ENCODE measurements around the gene ACTA1. TPM values are rescaled to one million over a fixed set of nuclear protein-coding genes. Genes with fewer than 3 reads are reported as not detected.
"Not testable (repeated sequence)": the region's sequence is repeated elsewhere in the genome, so short reads cannot be mapped to it uniquely, and the experiment has no call there.

Gene ACTA1
- total RNA-seq, 1 donor from 2014 or later = not detected

DNA sequence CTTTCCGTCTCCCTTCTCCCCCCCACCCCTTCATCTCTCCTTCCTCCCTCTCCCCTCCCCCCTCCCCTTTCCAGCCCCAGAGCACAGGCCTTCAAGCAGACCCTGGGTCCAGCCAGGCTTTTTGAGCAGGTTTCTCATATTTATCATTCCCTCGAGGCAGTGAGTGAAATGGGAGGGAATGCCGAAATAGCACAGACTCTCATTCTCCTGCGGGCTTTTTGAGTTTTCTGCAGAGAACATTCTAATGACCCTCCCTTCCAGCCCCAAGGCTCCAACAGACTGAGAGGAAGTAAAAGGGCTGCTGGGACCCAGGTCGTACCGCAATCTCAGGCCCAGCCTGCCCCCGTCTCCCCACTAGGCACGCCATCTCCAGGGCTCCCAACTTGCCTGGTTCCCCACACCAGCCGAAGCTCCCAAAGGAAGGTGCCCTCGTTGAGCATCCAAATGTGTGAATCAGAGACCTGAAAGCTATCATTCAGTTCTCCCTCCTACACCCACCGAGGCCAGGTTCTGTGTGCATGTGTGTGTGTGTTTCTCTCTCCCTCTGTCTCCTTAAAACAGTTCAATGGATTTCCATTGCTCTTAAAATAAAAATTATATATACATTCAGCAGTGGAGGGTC, 22.3 kb downstream of the ACTA1 start:
- no peak for DNase-seq (ENCODE audit: low spot score)
- Mint-ChIP-seq H3K9me3 (no peaks in the 10 kb centered on the region), H3K27ac (no peak overlapping the region), H3K4me1 (ENCODE audit: low read depth) (peaks cover 14% of the 10 kb centered on the region), H3K36me3 (ENCODE audit: low read depth) (no peaks in the 10 kb centered on the region), H3K4me3 (ENCODE audit: low read depth) (no peak overlapping the region), H3K27me3 (ENCODE audit: low read depth) (peaks cover 42% of the 10 kb centered on the region)
- intact Hi-C loops (cut with micrococcal nuclease) = no loop called here

DNA sequence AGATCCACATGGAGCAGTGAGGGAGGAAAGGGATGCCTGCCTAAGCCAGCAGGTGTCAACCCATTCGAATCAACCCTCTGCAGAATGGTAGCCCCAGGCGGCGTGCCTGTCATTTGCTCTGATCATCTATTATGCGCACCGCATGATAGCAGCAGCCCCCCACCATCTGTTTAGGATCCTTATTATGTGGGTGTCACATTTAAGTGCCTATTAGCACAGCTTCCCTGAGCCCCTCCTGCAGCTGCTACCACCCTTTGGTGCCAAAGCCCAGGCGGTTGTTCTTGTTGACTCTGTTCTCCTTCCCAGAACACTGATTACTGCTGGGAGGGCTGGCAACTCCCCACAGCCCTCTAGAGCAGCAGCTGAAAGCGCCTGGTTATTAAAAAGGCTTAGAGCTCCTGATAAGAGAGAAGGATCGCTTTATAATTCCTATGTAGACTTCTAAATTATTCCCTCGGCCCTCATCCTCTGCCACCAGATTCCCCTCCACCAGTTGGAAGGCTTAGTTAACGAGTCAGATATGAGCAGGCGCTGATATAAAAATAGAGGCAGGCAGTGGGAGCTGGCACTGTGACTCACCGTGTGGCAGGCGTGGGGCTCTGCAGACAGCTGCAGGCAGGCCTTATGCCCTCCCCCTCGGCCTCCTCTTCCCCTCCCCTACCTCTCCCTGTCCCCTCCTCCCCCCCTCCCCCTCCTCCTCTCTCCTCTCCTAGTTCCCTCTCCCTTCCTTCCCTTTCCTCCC, 23.0 kb downstream of the ACTA1 start:
- H3K36me3 Mint-ChIP-seq (ENCODE audit: low read depth) = no peaks in the 10 kb centered on the region
- H3K9me3 Mint-ChIP-seq = no peaks in the 10 kb centered on the region
- H3K27me3 Mint-ChIP-seq (ENCODE audit: low read depth) = peaks cover 43% of the 10 kb centered on the region
- intact Hi-C loops (cut with micrococcal nuclease) = no loop called here
- DNase-seq (ENCODE audit: low spot score) = no peak
- H3K27ac Mint-ChIP-seq = no peak overlapping the region
- no peak overlapping the region for H3K4me3 Mint-ChIP-seq (ENCODE audit: low read depth)
- peaks cover 14% of the 10 kb centered on the region for H3K4me1 Mint-ChIP-seq (ENCODE audit: low read depth)

DNA sequence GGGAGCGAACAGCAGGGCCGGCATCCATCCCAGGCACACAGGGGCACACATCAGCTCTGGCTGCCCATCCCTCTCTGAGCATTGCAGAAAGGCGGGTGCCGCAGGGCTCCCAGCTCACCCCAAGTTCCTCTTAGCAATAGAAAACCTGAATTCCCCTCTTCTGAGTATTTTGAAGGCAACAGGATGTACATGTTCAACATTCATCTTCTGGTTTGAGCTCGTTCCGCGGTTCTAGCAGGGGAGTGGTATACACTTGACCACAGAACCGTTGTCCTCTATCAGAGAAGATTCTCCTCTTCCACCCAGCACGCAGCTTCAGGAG, 23.6 kb downstream of the ACTA1 start:
- H3K4me3 Mint-ChIP-seq (ENCODE audit: low read depth) = no peak overlapping the region
- no peaks in the 10 kb centered on the region for H3K36me3 Mint-ChIP-seq (ENCODE audit: low read depth)
- no peak overlapping the region for H3K27ac Mint-ChIP-seq
- intact Hi-C loops (cut with micrococcal nuclease) = no loop called here
- H3K9me3 Mint-ChIP-seq = no peaks in the 10 kb centered on the region
- peaks cover 48% of the 10 kb centered on the region for H3K27me3 Mint-ChIP-seq (ENCODE audit: low read depth)
- DNase-seq (ENCODE audit: low spot score) = no peak
- H3K4me1 Mint-ChIP-seq (ENCODE audit: low read depth) = peaks cover 14% of the 10 kb centered on the region

DNA sequence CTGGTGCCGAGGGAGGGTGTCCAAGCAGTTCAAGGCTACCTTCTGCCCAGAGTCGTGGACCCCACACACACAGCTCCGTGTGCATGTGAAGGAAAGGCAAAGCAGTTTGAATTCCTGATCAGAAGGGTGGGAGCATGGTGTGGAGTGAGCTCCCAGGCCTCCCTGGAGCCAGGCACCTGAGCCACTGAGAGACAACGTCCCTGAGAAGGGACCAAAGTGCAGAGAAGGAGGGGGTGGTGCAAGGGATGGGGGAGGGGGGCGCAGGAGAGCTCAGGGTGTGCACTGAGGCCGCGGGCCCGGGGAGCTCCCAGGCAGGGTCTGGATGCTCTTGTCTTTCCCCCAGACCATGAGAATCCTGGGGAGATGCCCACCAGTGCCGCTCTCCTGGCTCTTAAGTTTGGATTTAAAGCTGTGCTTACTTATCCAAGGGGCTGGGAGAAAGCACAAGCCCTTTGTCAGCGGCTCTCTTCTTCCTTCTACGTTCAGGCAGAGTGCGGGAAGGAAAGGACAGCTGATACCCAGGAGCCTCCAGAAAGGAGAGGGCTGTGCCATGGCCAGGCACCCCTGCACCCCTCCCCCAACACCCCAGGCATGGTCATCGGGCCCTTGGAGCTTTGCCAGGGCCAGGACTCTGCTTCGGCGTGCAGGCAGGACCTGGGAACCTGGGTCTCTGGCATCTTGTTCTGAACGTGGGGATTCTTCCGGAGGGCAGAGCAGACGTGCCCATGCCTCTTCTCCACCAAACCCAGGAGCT, 24.1 kb downstream of the ACTA1 start:
- peaks cover 14% of the 10 kb centered on the region for H3K4me1 Mint-ChIP-seq (ENCODE audit: low read depth)
- DNase-seq (ENCODE audit: low spot score) = no peak
- H3K4me3 Mint-ChIP-seq (ENCODE audit: low read depth) = no peak overlapping the region
- H3K9me3 Mint-ChIP-seq = no peaks in the 10 kb centered on the region
- no peaks in the 10 kb centered on the region for H3K36me3 Mint-ChIP-seq (ENCODE audit: low read depth)
- peaks cover 51% of the 10 kb centered on the region for H3K27me3 Mint-ChIP-seq (ENCODE audit: low read depth)
- no peak overlapping the region for H3K27ac Mint-ChIP-seq
- intact Hi-C loops (cut with micrococcal nuclease) = no loop called here

DNA sequence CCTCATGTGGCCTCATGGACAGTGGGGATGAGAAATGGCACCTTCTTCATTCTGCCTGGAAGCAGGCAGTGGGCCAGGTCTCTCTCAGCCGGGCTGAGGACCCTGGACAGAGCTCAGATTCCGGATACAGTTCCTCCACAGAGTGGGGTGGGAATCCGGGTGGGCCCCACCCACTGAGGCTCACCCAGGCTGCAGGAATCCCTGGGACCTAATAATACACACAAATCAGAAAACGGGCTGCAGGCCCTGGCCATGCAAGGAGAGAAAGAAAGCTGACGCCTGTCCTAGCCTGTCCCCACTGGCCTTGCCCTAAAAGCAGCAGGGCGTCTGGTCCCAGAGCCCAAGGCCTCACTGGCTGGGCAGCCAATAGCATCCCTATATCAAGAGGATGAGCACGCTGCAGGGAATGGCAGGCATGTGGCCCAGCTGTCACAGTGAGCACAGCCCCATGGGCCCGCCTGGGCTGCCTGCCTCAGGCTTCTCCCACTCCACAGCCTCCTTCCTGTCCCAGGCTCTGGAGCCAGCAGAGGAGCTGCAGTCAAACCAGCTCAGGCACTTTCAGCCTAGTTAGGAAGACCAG, 25.3 kb downstream of the ACTA1 start:
- intact Hi-C loops (cut with micrococcal nuclease) = no loop called here

DNA sequence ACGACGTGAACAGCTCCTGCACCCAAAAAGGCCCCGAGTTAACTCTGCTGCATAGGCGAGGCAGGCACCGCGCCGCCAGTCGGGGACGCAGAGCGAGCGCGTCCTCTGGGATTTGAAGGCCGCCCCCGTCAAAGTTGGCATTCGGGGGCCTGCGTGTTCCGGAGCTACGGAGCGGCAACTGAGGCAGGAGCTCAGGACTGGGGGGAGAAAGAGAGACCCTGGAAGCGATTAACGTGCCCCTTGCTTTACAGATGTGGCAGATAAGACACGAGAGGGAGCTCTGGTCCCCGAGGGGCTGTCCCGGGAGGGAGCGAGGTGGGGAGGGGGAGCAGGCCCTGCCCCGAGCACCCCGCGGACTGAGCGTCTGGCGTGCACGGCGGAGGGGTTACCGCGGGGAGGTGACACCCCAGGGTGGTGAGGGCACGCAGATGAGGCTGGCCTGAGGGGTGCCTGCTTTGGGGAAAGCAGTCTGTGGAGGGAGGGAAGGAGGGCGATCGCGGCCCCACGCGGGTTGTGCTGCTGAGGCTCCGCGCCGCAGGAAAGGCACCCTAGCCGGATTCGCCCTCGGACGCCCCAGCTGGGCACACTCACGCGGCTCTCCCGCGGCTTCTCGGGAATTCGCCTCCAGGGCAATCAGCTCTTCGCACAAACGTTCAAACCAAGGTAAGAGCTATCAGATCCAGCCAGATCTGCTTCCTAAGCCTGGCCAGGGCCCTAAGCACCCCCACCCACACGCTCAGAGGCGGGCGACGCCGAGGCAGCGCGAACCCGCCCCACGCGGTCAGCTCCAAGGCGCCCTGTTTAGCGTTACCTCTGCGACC, 26.5 kb downstream of the ACTA1 start:
- intact Hi-C loops (cut with micrococcal nuclease) = no loop called here
- Mint-ChIP-seq H3K4me1 (ENCODE audit: low read depth) (peaks cover 14% of the 10 kb centered on the region), H3K4me3 (ENCODE audit: low read depth) (no peak overlapping the region), H3K27ac (no peak overlapping the region), H3K9me3 (no peaks in the 10 kb centered on the region), H3K27me3 (ENCODE audit: low read depth) (peaks cover 60% of the 10 kb centered on the region), H3K36me3 (ENCODE audit: low read depth) (no peaks in the 10 kb centered on the region)
- DNase-seq (ENCODE audit: low spot score) = no peak

More for the DNA sequence above, 25.3 kb downstream of the ACTA1 start:
- Mint-ChIP-seq H3K27me3 (ENCODE audit: low read depth) (peaks cover 56% of the 10 kb centered on the region), H3K36me3 (ENCODE audit: low read depth) (no peaks in the 10 kb centered on the region), H3K4me1 (ENCODE audit: low read depth) (peaks cover 14% of the 10 kb centered on the region), H3K9me3 (no peaks in the 10 kb centered on the region), H3K4me3 (ENCODE audit: low read depth) (no peak overlapping the region), H3K27ac (no peak overlapping the region)
- no peak for DNase-seq (ENCODE audit: low spot score)

DNA sequence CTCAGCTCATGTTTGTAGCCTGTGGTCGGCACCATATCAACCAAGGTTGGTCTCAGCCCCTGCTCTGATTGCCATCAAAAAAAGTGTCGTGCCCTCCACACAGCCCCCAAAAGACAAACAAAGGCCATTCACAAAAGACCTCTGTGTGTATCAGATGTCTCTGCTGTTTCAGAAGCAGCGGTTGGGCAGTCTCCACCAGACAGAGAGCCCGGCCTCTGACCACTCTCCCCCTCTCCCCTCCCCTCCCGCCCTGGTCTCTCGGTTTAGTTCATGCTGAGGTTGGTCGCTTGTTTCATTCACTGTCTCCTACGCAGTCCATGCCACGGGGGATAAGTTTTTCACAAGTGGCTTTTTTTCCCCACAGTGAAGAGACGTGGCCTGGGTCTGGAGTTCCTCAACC, 27.1 kb downstream of the ACTA1 start:
- Mint-ChIP-seq H3K4me3 (ENCODE audit: low read depth) (no peak overlapping the region), H3K36me3 (ENCODE audit: low read depth) (no peaks in the 10 kb centered on the region), H3K4me1 (ENCODE audit: low read depth) (peaks cover 14% of the 10 kb centered on the region), H3K9me3 (no peaks in the 10 kb centered on the region), H3K27me3 (ENCODE audit: low read depth) (peaks cover 63% of the 10 kb centered on the region), H3K27ac (no peak overlapping the region)
- DNase-seq (ENCODE audit: low spot score) = no peak
- intact Hi-C loops (cut with micrococcal nuclease) = no loop called here

DNA sequence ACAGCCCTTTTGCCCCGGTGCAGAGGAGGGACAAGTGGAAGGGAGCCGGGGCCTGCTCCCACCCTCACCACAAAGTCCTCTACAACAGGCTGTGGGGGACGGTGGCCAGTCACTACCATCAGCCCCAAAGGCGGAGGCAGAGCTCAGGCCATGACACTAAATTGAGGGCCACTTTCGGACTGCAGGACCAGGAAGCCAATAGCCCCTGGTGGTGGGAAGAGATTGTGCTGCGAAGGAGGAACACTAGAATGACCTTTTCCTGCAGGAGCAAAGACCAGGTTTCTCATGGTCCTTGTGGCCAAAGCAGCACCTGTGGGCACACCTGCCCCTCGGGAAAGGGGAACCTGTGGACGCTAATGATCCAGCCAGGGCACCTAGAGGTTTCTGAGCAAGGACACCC, 30.3 kb downstream of the ACTA1 start:
- Mint-ChIP-seq H3K9me3 (no peaks in the 10 kb centered on the region), H3K27me3 (ENCODE audit: low read depth) (peaks cover 54% of the 10 kb centered on the region), H3K27ac (no peak overlapping the region), H3K4me1 (ENCODE audit: low read depth) (peaks cover 4% of the 10 kb centered on the region), H3K4me3 (ENCODE audit: low read depth) (no peak overlapping the region), H3K36me3 (ENCODE audit: low read depth) (no peaks in the 10 kb centered on the region)
- DNase-seq (ENCODE audit: low spot score) = no peak
- intact Hi-C loops (cut with micrococcal nuclease) = no loop called here

DNA sequence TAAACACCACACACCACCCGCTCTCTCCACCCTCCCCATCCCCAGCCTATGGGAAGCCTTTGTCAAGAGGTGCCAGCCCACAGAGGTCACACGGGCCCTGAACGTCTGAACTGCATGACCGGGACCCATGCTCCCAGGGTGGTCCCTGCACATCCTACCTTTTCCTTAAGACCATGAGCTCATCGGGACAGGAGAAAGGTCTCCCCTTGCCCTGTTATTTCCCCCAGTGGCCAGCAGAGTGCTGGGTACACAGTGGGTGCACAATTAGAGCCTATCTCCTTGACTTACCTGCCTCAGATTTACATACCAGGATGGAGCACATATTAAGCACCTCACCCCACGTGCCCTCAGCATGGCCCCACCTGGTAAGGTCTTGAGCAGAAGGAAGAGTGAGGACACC, 30.9 kb downstream of the ACTA1 start:
- DNase-seq (ENCODE audit: low spot score) = no peak
- H3K4me3 Mint-ChIP-seq (ENCODE audit: low read depth) = no peak overlapping the region
- H3K27me3 Mint-ChIP-seq (ENCODE audit: low read depth) = peaks cover 51% of the 10 kb centered on the region
- peaks cover 4% of the 10 kb centered on the region for H3K4me1 Mint-ChIP-seq (ENCODE audit: low read depth)
- no peaks in the 10 kb centered on the region for H3K36me3 Mint-ChIP-seq (ENCODE audit: low read depth)
- H3K27ac Mint-ChIP-seq = no peak overlapping the region
- intact Hi-C loops (cut with micrococcal nuclease) = no loop called here
- H3K9me3 Mint-ChIP-seq = no peaks in the 10 kb centered on the region

DNA sequence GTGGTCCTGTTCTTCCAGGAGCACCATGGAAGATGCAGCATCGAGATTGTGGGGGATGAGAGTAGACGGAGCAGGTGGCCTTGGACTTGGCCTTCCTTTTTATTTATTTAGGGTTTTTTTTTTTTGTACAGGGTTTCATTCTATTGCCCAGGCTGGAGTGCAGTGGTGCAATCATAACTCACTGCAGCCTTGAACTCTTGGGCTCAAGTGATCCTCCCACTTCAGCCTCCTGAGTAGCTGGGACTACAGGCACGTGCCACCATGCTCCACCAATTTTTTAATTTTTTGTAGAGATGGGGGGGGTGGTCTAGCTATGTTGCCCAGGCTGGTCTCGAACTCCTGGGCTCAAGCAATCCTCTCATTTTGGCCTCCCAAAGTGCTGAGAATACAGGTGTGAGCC, 31.6 kb downstream of the ACTA1 start:
- DNase-seq (ENCODE audit: low spot score); H3K4me3 Mint-ChIP-seq (ENCODE audit: low read depth); H3K4me1 Mint-ChIP-seq (ENCODE audit: low read depth); intact Hi-C loops (cut with micrococcal nuclease); H3K36me3 Mint-ChIP-seq (ENCODE audit: low read depth); H3K27ac Mint-ChIP-seq; H3K9me3 Mint-ChIP-seq: not testable (repeated sequence)
- peaks cover 49% of the 10 kb centered on the region for H3K27me3 Mint-ChIP-seq (ENCODE audit: low read depth)

DNA sequence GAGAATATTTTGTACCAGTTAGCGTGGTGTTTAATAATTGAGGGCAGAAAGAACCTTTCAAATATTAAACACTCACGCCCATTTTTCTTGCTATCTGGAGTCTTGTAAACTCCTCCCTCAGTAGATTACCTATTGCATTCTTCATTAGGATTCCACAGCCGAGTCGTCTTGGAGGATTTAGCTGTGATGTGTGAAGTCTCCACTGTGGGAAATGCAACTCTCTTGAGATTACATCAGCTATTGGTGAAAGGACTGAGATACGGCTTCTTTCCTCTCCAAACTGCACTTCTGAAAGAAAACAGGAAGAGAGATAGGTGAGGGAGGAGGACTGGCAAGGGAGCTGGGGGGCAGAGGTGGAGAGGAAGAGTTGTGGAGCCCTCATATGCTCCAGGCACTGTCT, 36.1 kb downstream of the ACTA1 start:
- Mint-ChIP-seq H3K4me1 (ENCODE audit: low read depth) (peaks cover 3% of the 10 kb centered on the region), H3K27me3 (ENCODE audit: low read depth) (peaks cover 41% of the 10 kb centered on the region), H3K27ac (no peak overlapping the region), H3K9me3 (no peaks in the 10 kb centered on the region), H3K4me3 (ENCODE audit: low read depth) (no peak overlapping the region), H3K36me3 (ENCODE audit: low read depth) (no peaks in the 10 kb centered on the region)
- intact Hi-C loops (cut with micrococcal nuclease) = no loop called here
- DNase-seq (ENCODE audit: low spot score) = no peak

DNA sequence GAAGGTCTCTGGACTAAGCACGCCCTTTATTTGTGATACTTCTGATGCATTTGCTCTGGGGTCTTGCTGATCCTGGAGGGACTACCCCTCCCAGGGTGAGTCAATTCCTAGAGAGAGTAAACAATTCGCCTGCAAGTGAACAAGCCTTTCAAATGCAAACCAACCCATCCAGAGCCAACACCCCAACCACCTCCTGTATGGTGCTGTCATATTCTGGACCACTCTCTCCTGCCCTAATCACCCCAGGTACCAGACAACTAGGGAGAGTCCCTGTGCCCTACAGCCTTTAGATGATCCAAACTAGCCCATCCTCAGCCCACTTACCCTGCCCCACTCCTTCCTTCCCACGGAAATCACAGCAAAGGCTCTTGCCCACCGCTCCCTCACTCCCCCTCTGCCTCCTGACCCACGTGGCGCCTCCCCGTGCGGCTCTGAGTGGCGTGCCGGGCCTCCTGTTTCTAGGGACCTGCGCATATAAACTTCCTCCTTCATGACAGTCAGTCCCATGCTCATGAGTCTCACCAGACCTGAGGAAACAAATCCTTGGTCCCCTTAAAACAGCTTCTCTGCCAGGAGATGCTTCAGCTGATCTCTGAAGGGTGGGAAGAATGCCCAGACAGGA, 37.2 kb downstream of the ACTA1 start:
- no peak overlapping the region for H3K27ac Mint-ChIP-seq

More for the DNA sequence above, 37.2 kb downstream of the ACTA1 start:
- Mint-ChIP-seq H3K27me3 (ENCODE audit: low read depth) (peaks cover 39% of the 10 kb centered on the region), H3K36me3 (ENCODE audit: low read depth) (no peaks in the 10 kb centered on the region), H3K9me3 (no peaks in the 10 kb centered on the region), H3K4me1 (ENCODE audit: low read depth) (peaks cover 3% of the 10 kb centered on the region), H3K4me3 (ENCODE audit: low read depth) (no peak overlapping the region)
- intact Hi-C loops (cut with micrococcal nuclease) = no loop called here
- no peak for DNase-seq (ENCODE audit: low spot score)
